HG03045 (cell line): ENCODE data around the gene MAP1LC3B.

Source experiments
- ATAC-seq: cut with Tn5 transposase; IDR thresholded peaks from one replicate; pipeline ENCODE4 v1.9.1; 2021; ENCODE audit warnings: mild to moderate bottlenecking, moderate library complexity; ENCODE audit not compliant: unreplicated experiment

MAP1LC3B gene

DNA sequence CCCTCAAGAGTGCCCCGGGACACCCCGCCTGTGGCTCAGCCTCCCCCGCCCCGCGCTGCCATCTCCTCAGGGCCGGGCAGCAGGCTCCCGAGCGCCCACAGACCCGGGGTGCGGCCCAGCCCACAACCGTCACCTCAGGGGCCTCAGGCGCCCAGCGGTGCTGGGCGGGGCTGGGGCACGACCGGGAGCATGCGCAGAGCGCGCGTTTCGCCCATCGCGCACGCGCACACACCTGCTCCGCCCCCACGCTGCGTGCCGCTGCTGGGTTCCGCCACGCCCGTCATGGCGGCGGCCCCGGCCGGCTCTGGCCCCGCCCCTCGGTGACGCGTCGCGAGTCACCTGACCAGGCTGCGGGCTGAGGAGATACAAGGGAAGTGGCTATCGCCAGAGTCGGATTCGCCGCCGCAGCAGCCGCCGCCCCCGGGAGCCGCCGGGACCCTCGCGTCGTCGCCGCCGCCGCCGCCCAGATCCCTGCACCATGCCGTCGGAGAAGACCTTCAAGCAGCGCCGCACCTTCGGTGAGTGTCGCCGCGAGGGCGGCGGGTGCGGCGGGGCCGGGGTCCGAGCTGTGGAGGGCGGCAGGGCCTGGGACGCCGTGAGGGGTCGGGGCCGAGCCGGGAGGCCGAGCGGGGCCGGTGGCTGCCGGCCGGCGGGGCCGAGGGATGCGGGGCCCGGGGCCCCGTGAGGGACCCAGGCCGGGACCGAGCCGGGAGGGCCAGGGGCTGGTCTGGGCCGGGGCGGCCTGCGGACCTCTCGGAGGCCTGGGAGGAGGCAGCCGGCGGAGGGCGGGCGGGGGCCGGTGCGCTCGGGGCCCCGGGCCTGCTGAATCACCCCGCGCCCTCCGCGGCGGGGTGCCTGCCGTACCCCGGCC lies at the start of gene MAP1LC3B:
Gene MAP1LC3B (plus strand): TSS at position 387 of the 871 bp plus-strand sequence. CDS start 92 bp downstream, at position 479.
- ATAC-seq = peak; percentile 68

DNA sequence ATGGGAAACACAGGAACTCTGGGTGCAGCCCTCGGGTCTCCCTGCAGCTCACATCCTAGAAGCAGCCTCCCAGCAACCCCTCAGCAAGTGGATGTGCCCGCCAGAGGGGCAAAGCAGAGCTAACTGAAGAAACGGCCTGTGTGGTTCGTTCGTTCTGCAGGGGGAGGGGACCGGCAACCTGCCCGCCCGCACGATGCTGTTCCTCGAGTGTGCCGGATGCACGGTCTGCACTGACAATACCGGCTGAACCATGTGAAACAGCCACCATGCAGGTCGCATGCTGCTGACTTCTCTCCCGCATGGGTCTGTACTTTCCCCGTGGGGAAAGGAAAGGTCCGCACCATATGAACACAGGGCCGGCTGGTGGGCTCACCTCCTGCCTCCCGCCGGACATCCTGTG lies 49.6 kb upstream of the MAP1LC3B start:
- no peak for ATAC-seq

DNA sequence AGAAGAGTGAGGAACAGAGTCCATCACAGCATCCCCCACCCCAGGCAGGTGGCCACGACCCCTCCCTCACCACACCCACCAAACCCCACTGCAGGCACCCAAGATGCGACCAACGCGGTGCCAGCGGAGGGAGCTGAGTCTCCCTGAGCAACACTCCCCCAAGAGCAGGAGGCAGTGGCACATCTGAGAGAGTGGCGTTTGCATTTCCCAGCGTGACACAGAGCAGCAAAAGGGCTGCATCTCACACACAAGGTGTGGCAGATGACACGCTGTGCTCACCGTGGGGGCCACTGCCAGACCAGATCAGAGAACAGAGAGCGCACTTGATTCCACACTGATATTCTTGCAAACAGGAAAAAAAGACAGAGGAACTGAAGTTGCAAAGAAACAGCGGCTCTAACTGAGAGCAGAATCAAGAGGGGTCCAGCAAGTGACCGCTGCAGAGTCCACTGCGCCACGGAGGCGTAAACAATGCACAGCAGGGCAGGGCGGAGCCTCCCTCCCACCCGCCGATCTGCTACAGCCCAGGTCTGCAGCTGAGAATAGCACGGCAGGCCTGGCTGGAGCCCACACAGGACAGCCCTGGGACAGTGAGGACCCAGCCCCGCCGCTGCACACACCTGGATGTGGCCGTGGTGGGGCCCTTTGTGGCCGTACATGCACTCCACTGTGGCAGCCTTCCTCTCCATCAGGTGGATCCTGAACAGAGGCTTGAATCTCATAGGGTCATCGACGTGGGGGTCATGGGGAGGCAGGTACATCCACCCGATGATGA lies 49.0 kb upstream of the MAP1LC3B start:
- no peak for ATAC-seq

DNA sequence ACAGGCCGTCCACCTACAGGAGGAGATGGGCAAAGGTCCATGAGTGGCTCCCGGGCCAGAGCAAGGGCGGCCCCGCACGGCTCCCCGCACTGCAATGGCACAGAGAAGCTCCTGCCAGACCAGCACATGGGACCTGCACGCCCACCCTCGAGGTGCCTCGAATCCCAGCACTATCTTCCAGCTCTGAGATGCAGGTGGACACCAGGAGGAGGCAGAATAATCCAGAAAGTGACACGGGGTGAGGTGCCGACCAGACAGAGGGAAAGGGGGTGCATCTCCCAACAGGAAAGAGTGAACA lies 48.4 kb upstream of the MAP1LC3B start:
- no peak for ATAC-seq

DNA sequence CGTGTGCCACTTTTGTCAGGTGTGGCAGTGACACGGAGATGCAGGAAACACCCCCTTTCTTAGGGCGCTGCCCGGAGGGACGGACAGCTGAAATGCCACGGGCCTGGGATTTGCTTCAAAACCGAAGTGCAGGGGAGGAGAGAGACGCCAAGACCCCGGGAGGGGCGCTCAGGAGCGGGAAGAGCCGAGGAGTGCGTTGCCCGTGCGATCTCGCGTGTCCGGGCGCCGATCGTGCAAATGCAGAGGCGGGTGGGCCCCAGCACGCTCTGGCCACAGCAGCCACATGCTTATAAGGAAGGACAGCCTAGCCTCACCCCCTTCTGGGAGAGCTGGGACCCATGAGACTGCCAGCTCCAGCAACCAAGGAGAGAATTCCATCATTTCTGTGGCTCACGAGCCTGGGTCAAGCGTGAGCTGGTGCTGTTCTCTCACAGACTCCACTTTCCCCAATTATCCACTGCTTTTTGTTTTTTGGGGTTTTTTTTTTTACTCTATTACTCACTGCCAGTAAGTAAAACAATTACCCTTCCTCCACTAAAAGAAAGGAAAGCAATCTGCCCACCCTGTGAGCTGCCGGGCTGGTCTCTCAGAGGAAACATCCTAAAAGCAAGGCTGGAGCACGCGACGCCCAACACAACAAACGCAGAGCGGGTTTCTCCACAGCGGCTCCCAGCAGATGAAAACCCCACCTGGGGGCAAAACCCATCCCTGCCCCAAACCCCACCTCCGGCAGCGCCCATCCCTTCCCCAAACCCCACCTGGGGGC lies 47.8 kb upstream of the MAP1LC3B start:
- ATAC-seq = no peak

DNA sequence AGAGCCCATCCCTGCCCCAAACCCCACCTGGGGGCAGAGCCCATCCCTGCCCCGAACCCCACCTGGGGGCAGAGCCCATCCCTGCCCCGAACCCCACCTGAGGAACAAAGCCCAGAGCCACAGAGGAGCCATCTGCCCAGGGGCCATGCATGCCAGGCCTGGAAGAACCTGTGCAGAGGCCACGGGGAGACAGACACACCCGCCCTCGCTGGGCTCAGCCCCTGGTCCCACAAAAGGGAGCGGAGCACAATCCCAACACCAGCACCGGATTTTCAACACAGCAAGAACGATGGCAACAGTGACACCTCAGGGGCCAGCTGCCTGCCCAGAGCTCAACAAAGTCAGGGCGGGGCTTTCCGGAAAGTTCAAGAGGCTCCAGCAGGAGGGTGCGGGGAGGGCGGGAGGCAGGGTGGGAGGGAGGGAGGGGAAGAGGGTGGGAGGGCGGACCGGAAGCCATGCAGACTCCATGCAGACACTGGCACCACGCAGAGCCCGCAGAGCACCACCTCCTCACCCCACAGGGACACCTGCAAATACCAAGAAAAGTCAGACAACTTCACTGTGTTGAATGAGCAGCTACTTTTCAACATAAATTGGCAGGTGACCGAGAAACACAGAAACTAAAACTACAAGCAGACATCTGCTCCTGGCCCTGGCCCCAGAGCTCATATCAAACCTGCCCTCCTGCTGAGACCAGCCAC lies 47.1 kb upstream of the MAP1LC3B start:
- no peak for ATAC-seq

DNA sequence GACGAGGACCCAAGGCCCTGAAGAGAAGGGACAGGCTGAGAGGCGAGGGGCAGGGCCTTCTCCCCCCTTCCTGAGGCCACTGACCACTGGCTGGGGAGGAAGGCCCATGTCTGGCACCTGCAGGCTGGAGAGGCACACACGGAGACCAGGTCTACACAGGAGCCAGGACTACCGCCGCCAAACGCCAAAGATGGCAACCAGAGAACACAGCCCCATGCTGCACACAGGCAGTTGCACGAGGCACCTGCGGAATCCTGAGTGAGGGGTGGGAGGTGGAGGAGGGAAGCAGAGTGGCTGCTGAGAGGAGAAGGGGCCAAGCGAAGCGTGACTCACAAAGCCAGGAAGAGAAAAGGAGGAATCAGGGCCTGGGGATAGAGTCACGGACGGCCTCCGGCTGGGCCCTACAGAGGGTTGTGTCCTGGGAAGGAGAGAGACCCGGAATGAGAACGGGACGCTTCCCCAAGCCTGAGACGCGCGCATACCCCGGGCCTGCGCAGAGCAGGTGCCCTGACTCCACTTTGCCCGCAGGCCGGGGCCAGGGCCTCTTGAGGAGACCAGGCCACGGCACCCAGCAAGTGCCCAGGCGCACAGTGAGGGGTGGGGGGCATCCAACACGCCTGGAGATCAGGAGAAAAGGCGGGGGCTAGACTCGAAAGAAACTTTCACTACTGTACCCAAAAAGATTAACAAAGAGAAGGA lies 46.3 kb upstream of the MAP1LC3B start:
- ATAC-seq = no peak

DNA sequence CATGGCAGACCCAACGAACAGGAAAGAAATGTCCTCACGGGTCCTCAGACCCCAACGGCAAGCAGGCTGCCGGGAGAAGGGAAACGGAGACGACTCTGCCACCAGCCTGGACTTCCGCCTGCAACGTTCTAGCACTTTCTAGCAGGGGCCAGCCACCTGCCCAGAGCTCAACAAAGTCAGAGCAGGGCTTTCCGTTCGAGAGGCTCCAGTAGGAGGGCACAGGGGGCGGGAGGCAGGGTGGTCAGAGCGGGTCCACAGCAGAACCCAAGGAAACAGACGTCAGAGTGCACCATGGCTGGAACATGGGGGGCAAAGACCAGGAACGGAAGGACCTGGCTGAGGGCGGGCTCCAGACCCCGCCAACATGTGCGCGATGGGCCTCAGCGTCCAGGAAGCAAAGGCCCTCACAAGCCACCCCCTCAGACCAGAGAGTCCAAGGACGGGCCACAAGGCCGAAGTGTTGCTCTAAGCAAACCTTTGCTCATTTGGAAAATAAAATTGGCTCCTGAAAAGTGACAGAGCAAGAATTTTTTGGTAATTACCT lies 45.5 kb upstream of the MAP1LC3B start:
- ATAC-seq = no peak

DNA sequence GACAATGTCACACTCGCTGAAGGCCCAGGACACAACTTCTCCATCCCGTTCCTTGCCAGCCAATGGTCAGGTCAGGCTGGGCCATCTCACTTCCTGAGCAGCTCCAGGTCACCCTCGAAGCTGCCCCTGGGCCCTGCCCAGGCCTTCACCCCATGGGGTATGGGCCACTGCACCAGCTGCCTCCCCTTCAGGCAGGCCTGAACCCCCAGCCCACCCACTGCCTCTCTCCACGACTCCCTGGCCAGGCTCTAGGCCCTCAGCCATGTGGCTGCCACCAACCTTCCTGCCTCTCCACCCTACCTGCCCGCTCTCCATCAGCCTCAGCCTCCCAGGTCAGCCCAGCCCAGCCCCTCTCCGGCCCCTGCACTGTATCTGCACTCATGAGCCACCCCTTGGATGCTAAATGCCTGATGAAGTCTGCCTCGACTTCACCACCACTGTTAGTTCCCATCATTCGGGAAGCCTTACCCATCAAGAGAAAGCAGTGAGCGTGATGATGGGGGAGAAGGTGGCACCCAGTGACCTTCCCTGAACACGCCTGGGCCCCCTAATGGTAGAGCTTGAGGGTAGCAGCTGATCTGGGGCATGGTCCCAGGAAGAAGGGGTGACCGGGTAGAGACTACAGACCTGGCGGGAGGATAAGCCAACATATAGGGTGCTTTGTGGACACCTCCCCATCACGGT lies 44.1 kb upstream of the MAP1LC3B start:
- ATAC-seq = no peak

DNA sequence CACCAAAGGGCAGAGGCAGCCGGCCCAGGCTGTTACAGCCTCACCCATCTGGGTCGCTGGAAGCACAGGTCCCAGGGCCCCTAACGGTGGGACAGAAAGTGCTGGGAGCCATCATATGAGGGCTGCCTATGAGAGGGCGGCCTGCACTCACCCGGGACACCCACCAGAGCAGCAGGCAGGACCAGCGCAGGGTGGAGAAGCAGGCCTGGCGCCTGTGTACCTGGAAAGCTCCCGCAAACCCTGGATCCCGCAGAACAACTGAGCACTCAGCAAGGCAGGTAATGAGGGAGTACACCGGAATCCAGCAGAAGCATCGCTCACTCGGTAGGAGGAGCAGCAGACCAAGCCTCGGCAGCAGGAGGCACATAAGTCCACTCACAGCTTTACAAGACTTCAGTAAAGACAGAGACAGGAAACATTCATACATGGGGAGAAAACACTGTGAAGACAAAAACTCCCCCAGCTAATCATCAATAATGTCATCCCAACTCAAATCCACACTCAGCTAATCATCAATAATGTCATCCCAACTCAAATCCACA lies 43.4 kb upstream of the MAP1LC3B start:
- no peak for ATAC-seq

DNA sequence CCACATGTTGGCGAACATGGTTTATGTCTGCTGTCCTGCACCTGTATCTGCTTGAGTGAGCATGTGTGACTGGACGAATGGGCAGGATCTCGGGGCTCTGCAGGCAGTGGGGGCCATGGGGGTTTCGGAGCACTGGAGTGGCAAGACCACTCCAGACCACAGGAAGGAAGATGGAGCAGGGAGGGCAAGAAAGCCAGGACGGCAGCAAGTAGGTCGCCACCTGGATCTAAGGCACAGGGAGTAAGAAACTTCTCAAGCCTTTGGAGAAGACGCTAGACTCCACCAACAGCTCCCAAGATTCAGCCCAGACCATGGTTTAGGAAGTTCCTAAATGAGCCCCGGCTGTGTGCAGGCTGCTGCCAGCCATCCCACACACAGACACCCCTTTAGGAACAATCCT lies 42.1 kb upstream of the MAP1LC3B start:
- no peak for ATAC-seq

DNA sequence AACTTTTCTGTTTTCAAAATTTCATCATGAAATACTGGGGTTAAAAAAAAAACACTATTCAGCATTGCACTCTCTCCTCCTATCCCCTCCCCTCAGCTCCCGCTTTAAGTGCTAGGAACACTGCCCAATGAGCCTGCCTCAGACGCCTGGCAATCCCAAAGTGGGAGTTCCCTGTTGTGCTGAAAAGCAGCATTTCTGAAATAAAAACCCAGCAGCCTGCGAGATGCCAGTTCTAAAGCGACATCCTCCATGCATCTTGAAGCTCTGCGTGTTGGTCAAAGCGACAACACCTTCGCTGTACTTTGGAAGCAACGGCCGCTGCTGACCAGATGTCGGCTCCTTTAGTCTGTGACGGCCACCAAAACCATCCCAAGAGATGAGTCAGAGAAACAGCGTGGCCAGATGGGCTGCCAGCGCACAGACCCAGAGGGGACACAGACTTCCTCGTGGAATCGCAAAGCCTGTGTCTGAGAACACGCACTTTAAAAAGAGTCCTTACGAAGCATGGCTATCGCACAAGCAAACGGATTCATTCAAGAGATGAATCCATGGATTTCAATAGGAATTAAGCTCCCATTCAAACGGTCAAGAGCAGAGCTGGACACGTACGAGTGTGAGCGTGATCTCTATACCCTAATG lies 41.3 kb upstream of the MAP1LC3B start:
- no peak for ATAC-seq

DNA sequence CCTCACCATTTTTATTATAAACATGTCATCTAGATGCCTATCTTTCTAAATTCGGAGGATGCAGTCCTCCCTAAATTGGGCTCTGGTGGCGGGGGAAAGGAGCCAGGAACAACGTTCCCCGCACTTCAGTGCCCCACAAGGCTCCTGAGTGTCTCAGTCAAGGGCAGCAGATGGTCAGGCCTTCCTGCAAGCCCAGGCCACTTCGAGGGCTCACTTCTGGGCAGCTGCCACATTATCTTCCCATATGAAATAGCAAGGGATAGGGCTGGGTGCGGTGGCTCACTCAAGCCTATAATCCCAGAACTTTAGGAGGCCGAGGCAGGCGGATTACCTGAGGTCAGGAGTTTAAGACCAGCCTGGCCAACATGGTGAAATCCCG lies 40.8 kb upstream of the MAP1LC3B start:
- no peak for ATAC-seq

DNA sequence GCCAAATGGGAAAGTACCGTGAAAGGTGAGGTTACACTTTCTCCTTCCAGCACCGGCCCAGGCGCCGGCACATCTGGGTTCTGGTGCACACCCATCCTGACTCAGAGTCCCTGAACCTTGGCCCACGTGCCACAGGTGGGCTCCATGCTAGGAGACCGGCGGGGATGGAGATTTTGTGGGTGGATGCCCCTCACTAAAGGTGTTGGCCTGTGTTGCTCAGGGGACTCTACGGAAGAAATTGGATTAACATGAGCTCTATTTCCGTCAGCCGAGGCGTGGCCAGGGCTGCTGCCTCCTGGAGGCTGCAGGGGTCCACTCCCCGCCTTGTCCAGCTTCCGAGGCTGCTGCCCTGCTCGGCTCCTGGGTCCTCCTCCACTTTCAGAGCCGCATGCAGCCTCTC lies 39.3 kb upstream of the MAP1LC3B start:
- no peak for ATAC-seq

DNA sequence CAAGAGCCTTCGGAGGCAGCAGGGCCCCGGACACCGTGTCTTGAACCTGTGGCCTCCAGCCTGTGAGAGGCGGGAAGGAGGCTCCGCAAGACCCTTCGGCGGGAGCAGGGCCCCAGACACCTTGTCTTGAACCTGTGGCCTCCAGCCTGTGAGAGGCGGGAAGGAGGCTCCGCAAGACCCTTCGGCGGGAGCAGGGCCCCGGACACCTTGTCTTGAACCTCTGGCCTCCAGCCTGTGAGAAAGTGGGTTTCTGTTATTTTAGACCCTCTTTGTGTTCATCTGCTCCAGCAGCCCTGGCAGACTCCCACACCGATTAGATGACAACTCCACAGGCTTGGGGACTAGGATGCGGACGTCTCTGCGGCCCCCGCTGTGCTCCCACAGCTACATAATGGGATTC lies 38.5 kb upstream of the MAP1LC3B start:
- ATAC-seq = no peak

DNA sequence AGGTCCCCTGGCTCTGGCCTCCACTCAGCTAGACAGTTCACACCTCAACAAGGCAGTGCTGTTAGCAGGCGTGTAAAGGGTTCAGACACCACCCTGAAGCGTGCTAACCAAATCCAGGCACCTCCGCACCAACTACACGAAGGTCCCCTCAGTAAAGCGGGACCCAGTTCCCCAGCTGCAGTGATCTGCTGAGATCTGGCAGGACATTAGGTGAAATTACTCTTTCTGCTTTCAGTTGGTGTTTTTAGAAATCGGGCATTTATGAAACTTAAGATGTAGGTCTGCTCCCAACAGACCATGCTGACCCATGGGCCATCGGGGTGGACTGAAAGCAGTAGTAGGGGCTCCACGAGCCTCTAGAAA lies 35.7 kb upstream of the MAP1LC3B start:
- no peak for ATAC-seq

DNA sequence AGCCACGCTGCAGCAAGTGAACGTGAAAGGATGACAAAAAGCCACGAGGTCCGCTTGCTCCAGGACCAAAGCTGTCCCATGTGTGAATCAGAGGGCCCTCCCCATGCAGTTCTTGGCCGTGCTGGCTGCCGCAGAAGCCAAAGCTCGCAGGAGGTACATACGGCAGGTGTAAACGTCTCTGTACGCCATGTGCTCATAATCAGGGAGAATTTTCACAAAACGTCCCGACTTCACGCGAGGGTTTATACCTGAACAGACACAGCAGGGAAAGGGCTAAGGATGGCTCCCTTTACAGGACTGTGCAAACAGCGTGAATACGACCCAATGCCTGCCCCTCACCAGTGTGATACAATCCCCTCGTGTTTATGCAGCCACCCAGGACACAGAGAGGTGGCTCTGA lies 33.9 kb upstream of the MAP1LC3B start:
- ATAC-seq = no peak

DNA sequence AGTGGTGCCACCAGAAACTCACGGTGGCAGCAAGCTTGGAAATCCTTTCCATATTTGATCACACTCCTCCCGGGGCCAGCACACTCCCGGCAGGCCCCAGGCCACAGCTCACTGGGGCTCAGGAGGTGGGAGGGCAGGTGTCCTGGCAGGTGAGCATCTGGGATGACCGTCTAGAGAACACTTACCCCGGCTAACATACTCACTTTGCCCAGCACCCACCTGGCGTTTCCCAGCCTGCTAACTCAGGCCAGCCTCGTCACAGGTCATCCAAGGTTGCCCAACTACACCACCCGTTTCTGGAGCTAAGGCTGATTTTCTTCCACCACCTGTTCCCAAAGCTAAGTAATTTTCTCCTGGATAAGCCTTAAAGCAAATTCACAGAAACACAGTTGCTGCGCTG lies 33.4 kb upstream of the MAP1LC3B start:
- ATAC-seq = no peak

DNA sequence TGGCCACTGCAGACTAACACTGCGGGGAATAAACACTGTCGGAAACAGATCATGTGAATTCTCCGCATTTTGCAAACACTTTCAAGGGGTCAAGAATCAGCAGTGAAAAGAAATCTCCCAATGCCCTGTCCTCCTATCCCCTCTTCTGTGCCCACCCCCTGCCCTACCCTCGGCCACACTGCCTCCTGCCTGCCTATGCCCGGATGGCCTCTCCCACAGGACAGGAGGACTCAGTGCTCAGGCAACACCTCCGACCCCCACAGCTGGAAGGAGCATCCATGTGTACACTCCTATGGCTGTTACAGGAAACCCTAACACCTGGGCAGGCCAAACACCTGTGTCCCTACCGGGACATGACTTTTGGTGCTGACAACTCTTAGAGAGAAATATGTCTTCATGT lies 33.0 kb upstream of the MAP1LC3B start:
- ATAC-seq = no peak
